Activated naive CD8-positive, alpha-beta T cell treated with anti-CD3 and anti-CD28 coated beads for 36 hours (primary cell): ENCODE data around the gene PSPC1. TPM values are rescaled to one million over a fixed set of nuclear protein-coding genes. Genes with fewer than 3 reads are reported as not detected.
A peak's percentile ranks its signal among the peaks of the same experiment; 100 is the strongest.
"Not testable (repeated sequence)": the region's sequence is repeated elsewhere in the genome, so short reads cannot be mapped to it uniquely, and the experiment has no call there.

Experiments
- DNase-seq: peaks from one replicate; pipeline ENCODE4 v3.0.0; 2021
- H3K27ac Mint-ChIP-seq: one replicate; pipeline ENCODE4 v1.8.0; 2022; ENCODE audit warnings: mild to moderate bottlenecking, moderate library complexity, mixed read lengths
- H3K27me3 Mint-ChIP-seq: one replicate; pipeline ENCODE4 v1.8.0; 2022; ENCODE audit warnings: mild to moderate bottlenecking, mixed read lengths
- H3K36me3 Mint-ChIP-seq: one replicate; pipeline ENCODE4 v1.8.0; 2021; ENCODE audit warnings: mild to moderate bottlenecking, mixed read lengths
- H3K4me1 Mint-ChIP-seq: one replicate; pipeline ENCODE4 v1.8.0; 2021; ENCODE audit warnings: mixed read lengths
- H3K4me3 Mint-ChIP-seq: one replicate; pipeline ENCODE4 v1.8.0; 2022; ENCODE audit warnings: mild to moderate bottlenecking, moderate library complexity, mixed read lengths
- H3K9me3 Mint-ChIP-seq: one replicate; pipeline ENCODE4 v1.8.0; 2022; ENCODE audit warnings: mixed read lengths
- total RNA-seq, 2 experiments: library from RNA; stranded (reverse); gene quantifications; one replicate each; pipeline ENCODE4 v1.2.3, GENCODE V29; 2021

Gene PSPC1
- total RNA-seq, 2 experiments from 2014 or later, result 88.7 to 92.4 TPM

GRCh38 chr13:19780753-19781418 is 1.9 kb downstream of the PSPC1 start:
- not testable (repeated sequence) for H3K27me3 Mint-ChIP-seq, DNase-seq, H3K9me3 Mint-ChIP-seq
- peaks cover 13% of the 10 kb centered on the region for H3K4me1 Mint-ChIP-seq
- H3K4me3 Mint-ChIP-seq, result peak overlapping the region; percentile 95
- H3K27ac Mint-ChIP-seq, result peak overlapping the region; percentile 60
- peaks cover 23% of the 10 kb centered on the region for H3K36me3 Mint-ChIP-seq

GRCh38 chr13:19772306-19772705 is 10.4 kb downstream of the PSPC1 start:
- Mint-ChIP-seq H3K4me3 (no peak overlapping the region), H3K27ac (no peak overlapping the region), H3K27me3 (no peaks in the 10 kb centered on the region), H3K4me1 (peaks cover 33% of the 10 kb centered on the region), H3K9me3 (no peaks in the 10 kb centered on the region), H3K36me3 (peaks cover 39% of the 10 kb centered on the region)
- no peak for DNase-seq

- H3K4me1 Mint-ChIP-seq, result peaks cover 31% of the 10 kb centered on the region
- no peaks in the 10 kb centered on the region for H3K27me3 Mint-ChIP-seq
Measured at GRCh38 chr13:19769854-19770253, 12.9 kb downstream of the PSPC1 start.

GRCh38 chr13:19767966-19768365 is 14.8 kb downstream of the PSPC1 start:
- Mint-ChIP-seq H3K27me3 (no peaks in the 10 kb centered on the region), H3K4me1 (peaks cover 35% of the 10 kb centered on the region), H3K4me3 (no peak overlapping the region), H3K9me3 (no peaks in the 10 kb centered on the region), H3K36me3 (peaks cover 50% of the 10 kb centered on the region), H3K27ac (no peak overlapping the region)
- no peak for DNase-seq

More at GRCh38 chr13:19769854-19770253, 12.9 kb downstream of the PSPC1 start:
- Mint-ChIP-seq H3K36me3 (peaks cover 47% of the 10 kb centered on the region), H3K27ac (no peak overlapping the region), H3K9me3 (no peaks in the 10 kb centered on the region), H3K4me3 (no peak overlapping the region)
- DNase-seq, result no peak

GRCh38 chr13:19766591-19766990 is 16.2 kb downstream of the PSPC1 start:
- no peak for DNase-seq
- H3K27ac Mint-ChIP-seq, result peak overlapping the region; percentile 16
- H3K36me3 Mint-ChIP-seq, result peaks cover 58% of the 10 kb centered on the region
- no peak overlapping the region for H3K4me3 Mint-ChIP-seq
- no peaks in the 10 kb centered on the region for H3K9me3 Mint-ChIP-seq
- H3K27me3 Mint-ChIP-seq, result no peaks in the 10 kb centered on the region
- peaks cover 39% of the 10 kb centered on the region for H3K4me1 Mint-ChIP-seq

- Mint-ChIP-seq H3K9me3 (no peaks in the 10 kb centered on the region), H3K4me3 (peak overlapping the region; percentile 7), H3K27ac (peak overlapping the region; percentile 72), H3K36me3 (peaks cover 57% of the 10 kb centered on the region), H3K27me3 (no peaks in the 10 kb centered on the region), H3K4me1 (peaks cover 47% of the 10 kb centered on the region)
- DNase-seq, result no peak
Measured at GRCh38 chr13:19764237-19764636, 18.5 kb downstream of the PSPC1 start.

DNA sequence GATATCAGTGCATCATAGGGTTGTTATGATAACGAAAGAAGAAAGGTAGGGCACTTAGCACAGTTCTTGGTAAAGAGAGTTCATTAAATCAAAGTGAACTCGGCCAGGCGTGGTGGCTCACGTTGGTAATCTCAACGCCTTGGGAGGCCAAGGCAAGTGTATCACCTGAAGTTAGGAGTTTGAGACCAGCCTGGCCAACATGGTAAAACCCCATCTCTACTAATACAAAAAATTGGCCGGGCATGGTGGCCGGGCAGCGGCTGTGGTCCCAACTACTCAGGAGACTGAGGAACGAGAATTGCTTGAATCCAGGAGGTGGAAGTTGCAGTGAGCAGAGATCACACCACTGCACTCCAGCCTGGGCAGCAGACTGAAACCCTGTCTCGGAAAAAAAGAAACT is 19.1 kb downstream of the PSPC1 start:
- Mint-ChIP-seq H3K9me3 (no peaks in the 10 kb centered on the region), H3K4me3 (no peak overlapping the region), H3K27ac (peak overlapping the region; percentile 68), H3K4me1 (peaks cover 46% of the 10 kb centered on the region), H3K36me3 (peaks cover 63% of the 10 kb centered on the region), H3K27me3 (no peaks in the 10 kb centered on the region)
- no peak for DNase-seq

DNA sequence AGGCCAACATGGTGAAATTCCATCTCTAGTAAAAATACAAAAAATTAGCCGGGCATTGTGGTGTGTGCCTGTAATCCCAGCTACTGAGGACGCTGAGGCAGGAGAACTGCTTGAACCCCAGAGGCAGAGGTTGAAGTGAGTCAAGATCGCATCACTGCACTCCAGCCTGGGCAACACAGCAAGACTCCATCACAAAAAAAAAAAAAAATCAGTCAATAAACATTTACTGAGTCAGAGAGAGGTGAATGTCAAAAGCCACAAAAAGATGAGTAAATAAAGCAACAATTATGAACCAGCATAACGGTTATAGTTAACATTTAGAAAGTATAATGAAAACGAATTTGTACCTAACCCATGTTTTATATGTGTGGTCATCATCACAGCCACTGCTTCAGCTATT is 23.1 kb downstream of the PSPC1 start:
- Mint-ChIP-seq H3K9me3 (no peaks in the 10 kb centered on the region), H3K27ac (no peak overlapping the region), H3K27me3 (no peaks in the 10 kb centered on the region), H3K36me3 (peaks cover 64% of the 10 kb centered on the region), H3K4me1 (peaks cover 31% of the 10 kb centered on the region), H3K4me3 (no peak overlapping the region)
- no peak for DNase-seq

DNA sequence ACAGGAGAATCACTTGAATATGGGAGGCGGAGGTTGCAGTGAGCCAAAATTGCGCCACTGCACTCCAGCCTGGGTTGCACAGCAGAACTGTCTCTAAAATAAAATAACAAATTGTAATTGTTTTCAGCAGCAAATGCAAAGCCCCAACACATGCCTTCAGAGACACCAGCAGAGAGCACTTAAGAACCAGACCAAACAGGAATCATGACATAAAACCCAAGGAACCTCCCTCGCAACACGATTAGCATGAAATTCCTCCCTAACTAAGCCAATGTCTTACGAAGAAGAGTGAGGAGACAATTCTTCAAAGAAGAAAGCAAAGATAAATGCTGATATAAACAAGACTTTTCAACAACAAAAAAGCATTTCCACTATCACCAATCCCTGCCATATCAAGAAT is 40.1 kb downstream of the PSPC1 start:
- no peak for DNase-seq
- peaks cover 4% of the 10 kb centered on the region for H3K4me1 Mint-ChIP-seq
- H3K4me3 Mint-ChIP-seq, result no peak overlapping the region
- H3K27ac Mint-ChIP-seq, result no peak overlapping the region
- peaks cover 25% of the 10 kb centered on the region for H3K36me3 Mint-ChIP-seq
- no peaks in the 10 kb centered on the region for H3K9me3 Mint-ChIP-seq
- H3K27me3 Mint-ChIP-seq, result no peaks in the 10 kb centered on the region

DNA sequence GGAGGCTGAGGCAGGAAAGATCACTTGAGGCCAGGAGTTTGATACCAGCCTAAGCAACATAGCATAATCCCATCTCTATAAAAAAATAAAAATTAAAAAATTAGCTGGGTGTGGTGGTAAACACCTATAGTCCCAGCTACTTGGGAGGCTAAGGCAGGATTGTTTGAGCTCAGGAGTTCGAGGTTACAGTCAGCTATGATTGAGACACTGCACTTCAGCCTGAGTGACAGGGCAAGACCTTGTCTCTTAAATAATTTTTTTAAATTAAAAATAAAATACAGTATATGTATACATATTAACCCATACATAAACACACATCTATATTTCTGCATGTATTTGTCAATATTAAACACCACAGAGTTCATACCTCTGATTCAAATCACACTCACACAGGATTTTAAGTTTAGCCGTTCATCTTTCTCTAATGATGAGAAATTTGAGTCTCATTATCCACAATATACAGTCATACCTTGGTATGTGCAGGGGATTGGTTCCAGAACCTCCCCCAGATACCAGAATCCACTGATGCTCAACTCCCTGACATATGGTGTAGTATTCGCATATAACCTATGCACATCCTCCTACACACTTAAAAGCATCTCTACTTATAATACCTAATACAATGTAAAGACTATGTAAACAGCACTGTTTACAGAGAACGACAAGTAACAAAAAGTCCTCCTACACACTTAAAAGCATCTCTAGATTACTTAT is 44.7 kb downstream of the PSPC1 start:
- no peak for DNase-seq
- Mint-ChIP-seq H3K36me3 (peaks cover 38% of the 10 kb centered on the region), H3K4me1 (peaks cover 4% of the 10 kb centered on the region), H3K27me3 (no peaks in the 10 kb centered on the region), H3K9me3 (no peaks in the 10 kb centered on the region), H3K27ac (no peak overlapping the region), H3K4me3 (no peak overlapping the region)

GRCh38 chr13:19726611-19727010 is 56.1 kb downstream of the PSPC1 start:
- no peak overlapping the region for H3K27ac Mint-ChIP-seq
- no peaks in the 10 kb centered on the region for H3K9me3 Mint-ChIP-seq
- peaks cover 32% of the 10 kb centered on the region for H3K36me3 Mint-ChIP-seq
- DNase-seq, result no peak
- no peak overlapping the region for H3K4me3 Mint-ChIP-seq
- peaks cover 14% of the 10 kb centered on the region for H3K4me1 Mint-ChIP-seq
- H3K27me3 Mint-ChIP-seq, result no peaks in the 10 kb centered on the region

- Mint-ChIP-seq H3K27me3 (no peaks in the 10 kb centered on the region), H3K27ac (no peak overlapping the region), H3K9me3 (no peaks in the 10 kb centered on the region), H3K36me3 (peaks cover 33% of the 10 kb centered on the region), H3K4me1 (peaks cover 11% of the 10 kb centered on the region), H3K4me3 (no peak overlapping the region)
- DNase-seq, result no peak
Measured at GRCh38 chr13:19725320-19725719, 57.4 kb downstream of the PSPC1 start.

- Mint-ChIP-seq H3K4me3 (no peak overlapping the region), H3K27me3 (no peaks in the 10 kb centered on the region), H3K9me3 (no peaks in the 10 kb centered on the region), H3K4me1 (peaks cover 5% of the 10 kb centered on the region), H3K27ac (no peak overlapping the region), H3K36me3 (peaks cover 17% of the 10 kb centered on the region)
- DNase-seq, result no peak
Measured at GRCh38 chr13:19720039-19720438, 62.7 kb downstream of the PSPC1 start.

GRCh38 chr13:19713186-19713965 is 69.4 kb downstream of the PSPC1 start:
- Mint-ChIP-seq H3K9me3 (no peaks in the 10 kb centered on the region), H3K36me3 (peaks cover 15% of the 10 kb centered on the region), H3K4me3 (no peak overlapping the region), H3K4me1 (peaks cover 13% of the 10 kb centered on the region), H3K27ac (peak overlapping the region; percentile 38), H3K27me3 (no peaks in the 10 kb centered on the region)
- DNase-seq, result no peak

DNA sequence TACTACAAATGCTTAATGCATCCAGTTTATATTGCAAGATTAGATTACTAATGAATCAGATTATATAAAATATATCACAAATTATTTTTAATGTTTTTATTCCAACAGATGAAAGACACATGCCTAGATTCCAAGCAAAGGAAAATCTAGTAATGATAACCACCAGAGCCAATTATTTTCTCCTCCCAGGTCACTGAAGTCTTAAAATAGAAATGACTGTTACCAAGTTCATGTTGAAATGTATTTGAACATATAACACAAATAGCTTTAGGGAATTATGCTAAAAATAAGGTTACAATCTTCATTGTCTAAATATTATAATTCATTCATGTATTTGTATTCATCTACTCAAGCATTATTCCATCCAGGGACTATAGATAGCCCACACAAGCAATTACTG is 73.0 kb downstream of the PSPC1 start:
- H3K27ac Mint-ChIP-seq, H3K4me3 Mint-ChIP-seq, H3K36me3 Mint-ChIP-seq, H3K27me3 Mint-ChIP-seq, H3K9me3 Mint-ChIP-seq, DNase-seq: not testable (repeated sequence)
- H3K4me1 Mint-ChIP-seq, result peaks cover 11% of the 10 kb centered on the region
